Esophagus squamous epithelium (tissue), 4 donors: ENCODE data around the gene MEF2B.
"Not testable (repeated sequence)": the region's sequence is repeated elsewhere in the genome, so short reads cannot be mapped to it uniquely, and the experiment has no call there.

Experiments used
- CTCF ChIP-seq, 6 experiments: fragments of 450-650 bp in 4 of 6; fragments of 200-600 bp in 2 of 6; sonication (generic) in 2 of 6; IDR thresholded peaks; one replicate each; pipeline ENCODE4 v1.5.1; 2016 to 2019; ENCODE audit warnings: antibody characterized with exemption in 6 of 6, mild to moderate bottlenecking in 4 of 6, moderate library complexity in 4 of 6
- POLR2A ChIP-seq, 4 donors: fragments of 450-650 bp; IDR thresholded peaks; one replicate each; pipeline ENCODE4 v1.6.1; 2017; ENCODE audit warnings: antibody characterized with exemption in 4 of 4, mild to moderate bottlenecking in 4 of 4, moderate library complexity in 3 of 4

DNA sequence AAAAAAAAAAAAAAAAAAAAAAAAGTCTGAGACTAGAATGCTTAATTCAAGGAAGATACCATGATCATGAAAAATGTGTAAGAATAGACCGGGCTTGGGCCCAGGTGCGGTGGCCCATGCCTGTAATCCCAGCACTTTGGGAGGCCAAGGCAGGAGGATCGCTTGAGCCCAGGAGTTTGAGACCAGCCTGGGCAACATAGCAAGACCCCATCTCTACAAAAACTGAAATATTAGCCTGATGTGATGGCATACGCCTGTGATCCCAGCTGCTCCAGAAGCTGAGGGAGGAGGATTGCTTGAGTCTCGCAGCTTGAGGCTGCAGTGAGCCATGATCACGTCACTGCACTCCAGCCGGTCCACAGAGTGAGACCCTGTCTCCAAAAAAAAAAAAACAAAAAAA is 63.1 kb downstream of the MEF2B start:
- not testable (repeated sequence) for TF ChIP-seq CTCF, POLR2A (IDR thresholded peaks at IDR 0.05)
